ELR (cell line): ENCODE measurements around the gene GNMT.

ENCODE experiments used
- DNase-seq: peaks from one replicate; pipeline ENCODE4 v3.0.0-alpha.2; 2015; ENCODE audit warnings: low read depth

The GNMT gene

DNA sequence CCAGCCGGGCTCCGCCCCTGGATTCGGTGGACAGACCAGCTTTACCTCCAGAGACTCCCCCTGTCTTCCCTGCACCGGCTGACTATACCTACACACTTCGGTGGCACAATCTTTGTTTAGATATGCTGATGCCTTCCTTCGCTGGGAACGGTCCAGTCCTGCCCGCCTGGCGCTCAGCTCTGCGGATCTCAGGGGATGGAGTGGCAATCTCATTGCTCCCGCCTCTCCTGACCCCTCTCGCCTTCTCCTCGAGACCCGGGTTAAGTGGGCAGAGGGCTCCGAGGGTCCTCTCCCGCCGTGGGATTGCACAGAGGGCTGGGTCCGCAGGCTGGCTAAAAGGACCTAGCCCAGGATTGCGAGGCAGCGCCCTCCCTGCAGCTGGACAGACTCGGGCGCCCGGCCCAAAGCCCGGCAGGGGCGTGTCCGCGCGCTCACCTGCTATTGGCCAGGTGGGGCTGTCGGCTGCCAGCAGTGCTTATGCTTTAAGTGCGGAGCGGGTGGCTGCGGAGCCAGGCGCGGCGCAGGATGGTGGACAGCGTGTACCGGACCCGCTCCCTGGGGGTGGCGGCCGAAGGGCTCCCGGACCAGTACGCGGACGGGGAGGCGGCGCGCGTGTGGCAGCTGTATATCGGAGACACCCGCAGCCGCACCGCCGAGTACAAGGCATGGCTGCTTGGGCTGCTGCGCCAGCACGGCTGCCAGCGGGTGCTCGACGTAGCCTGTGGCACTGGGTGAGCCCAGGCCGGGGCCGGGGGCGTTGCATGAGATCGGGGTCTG, at the start of gene GNMT:
TSS of gene GNMT (plus strand) at position 512 of the 777 bp plus-strand sequence. CDS start at position 526, 14 bp downstream.
- peak; percentile 35 for DNase-seq

DNA sequence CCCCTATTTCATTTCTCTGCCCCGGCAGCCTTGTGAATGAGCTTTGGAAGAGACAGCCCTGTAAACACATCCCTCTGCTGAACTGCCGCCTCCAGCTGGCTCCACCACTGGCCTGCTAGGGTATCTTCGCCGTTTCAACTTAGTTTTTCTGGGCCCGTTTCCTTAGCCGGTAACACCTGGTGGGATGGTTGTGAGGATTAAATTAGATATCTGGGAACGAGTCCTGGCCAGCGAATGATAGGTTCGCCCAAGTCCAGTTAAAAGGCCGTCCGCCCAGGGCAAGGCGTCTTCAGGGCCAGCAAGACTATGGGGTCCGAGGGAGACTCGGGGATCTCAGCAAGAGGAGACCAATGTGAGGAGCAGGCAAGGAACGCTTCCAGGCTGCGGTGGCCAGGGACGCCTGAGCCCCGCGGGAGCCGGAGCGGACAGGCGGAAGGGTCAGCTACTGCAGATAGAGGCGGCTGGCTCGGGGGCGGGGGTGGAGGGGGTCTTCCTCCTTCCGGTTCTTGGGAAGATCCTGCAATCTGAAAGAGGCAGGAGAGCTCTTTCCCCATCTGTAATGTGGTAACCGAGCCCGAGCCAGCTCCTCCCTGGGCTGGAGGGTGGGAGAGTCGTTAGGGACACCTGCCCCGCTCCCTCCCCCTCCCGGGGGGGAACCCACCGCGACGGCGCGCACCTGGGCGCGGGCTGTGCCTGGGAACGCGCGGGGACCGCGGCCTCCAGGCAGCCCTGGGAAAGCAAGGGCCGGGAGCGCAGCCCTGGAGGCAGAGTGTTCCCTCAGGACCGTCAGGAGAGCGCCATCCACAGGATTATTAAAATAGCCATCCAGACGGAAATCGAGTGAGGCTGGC, 49.2 kb upstream of the GNMT start:
- DNase-seq: no peak

DNA sequence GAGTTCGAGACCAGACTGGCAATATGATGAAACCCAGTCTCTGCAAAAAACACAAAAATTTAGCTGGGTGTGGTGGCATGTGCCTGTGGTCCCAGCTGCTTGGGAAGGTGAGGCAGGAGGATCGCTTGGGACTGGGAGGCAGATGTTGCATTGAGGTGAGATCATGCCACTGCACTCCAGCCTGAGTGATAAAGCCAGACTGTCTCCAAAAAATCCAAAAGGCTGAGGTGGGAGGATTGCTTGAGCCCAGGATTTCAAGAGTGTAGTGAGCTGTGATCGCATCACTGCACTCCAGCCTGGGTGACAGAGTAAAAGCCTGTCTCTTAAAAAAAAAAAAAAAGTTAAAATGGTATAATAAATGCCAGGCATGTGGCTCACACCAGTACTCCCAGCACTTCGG, 46.0 kb upstream of the GNMT start:
- peak; percentile 16 for DNase-seq

DNA sequence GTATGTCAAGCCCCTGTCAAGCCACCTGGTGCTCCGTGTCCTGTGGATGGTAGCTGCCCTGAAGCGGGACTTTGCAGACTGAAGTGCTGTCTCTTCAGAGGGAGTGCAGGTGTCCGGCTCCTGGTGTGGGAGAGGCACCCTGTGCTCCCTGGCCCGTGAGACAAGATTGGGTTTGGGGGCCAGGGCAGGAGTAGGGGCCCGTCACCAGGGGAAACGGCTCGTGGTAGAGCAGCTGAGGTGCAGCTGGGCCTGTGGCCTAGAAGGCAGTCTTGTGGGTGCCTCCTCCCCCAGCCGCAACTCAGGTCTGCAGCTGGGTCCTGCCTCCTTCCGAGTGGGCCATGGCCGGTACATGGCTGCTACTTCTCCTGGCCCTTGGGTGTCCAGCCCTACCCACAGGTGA, 44.8 kb upstream of the GNMT start, which contains the start of gene PTCRA:
TSS of gene PTCRA (plus strand) at position 322 of the 400 bp plus-strand sequence. CDS start at position 339, 17 bp downstream.
- no peak for DNase-seq

DNA sequence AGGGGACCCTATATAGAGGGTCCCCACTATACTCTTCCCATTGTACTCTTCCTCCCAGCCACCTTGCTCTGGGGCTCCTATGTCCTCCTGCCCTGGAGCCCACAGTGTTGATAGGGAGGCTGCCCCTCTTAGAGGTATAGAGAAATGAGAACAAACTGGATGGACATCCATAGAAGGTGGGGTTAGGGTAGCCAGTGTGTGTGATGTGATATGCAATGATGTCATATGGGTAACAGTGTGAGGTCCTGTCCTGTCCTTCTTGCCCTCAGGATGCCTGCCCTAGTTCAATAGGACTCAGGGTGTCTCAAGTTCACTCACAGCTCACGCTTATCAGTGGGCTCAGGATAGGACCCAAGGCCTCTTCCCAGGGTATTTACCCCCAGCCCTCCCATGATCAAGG, 44.3 kb upstream of the GNMT start:
- DNase-seq: no peak

DNA sequence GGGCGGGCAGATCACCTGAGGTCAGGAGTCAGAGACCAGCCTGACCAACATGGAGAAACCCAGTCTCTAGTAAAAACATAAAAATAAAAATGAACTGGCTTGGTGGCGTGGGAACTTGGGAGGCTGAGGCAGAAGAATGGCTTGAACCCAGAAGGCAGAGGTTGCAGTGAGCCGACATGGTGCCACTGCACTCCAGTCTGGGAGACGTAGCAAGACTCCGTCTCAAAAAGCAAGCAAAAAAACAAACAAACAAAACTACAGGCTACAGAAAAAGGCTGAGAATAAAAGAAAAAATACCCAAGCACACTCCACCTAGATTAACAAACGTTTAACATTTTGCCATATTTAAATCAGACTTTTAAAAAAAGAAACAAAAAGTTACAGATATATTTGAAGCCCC, 38.8 kb upstream of the GNMT start:
- no peak for DNase-seq

DNA sequence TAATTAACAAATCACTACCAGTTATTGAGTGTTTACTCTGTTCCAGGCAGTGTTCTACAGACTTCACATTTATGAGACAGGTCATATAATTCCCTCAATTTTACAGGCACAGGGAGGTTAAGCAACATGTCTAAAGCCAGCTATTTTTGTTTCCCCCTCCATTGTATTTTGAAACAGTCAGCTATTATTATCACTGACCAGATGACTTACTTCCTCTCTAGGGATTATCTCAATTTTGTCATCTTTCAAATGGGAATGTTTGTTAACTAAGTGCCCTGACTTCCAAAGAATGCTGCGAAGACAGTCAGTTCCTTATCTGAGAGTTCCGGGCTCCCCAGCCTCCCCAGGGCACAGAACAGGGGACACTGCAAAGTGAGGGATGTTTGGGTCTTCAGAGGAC, 36.9 kb upstream of the GNMT start:
- no peak for DNase-seq

DNA sequence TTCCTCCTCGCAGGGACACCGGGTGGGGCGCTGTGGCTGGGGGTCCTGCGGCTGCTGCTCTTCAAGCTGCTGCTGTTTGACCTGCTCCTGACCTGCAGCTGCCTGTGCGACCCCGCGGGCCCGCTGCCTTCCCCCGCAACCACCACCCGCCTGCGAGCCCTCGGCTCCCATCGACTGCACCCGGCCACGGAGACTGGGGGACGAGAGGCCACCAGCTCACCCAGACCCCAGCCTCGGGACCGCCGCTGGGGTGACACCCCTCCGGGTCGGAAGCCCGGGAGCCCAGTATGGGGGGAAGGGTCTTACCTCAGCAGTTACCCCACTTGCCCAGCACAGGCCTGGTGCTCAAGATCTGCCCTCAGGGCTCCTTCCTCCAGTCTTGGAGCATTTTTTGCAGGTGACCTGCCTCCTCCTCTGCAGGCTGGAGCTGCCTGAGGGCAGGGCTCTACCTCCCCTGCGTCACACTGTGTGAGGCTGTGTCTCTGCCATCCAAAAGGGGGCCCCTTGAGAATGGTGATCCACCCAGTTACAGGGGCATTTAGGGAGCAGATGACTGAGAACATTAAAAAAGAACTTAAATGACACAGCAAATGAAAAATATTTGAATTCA, 35.2 kb upstream of the GNMT start:
- peak; percentile 19 for DNase-seq

DNA sequence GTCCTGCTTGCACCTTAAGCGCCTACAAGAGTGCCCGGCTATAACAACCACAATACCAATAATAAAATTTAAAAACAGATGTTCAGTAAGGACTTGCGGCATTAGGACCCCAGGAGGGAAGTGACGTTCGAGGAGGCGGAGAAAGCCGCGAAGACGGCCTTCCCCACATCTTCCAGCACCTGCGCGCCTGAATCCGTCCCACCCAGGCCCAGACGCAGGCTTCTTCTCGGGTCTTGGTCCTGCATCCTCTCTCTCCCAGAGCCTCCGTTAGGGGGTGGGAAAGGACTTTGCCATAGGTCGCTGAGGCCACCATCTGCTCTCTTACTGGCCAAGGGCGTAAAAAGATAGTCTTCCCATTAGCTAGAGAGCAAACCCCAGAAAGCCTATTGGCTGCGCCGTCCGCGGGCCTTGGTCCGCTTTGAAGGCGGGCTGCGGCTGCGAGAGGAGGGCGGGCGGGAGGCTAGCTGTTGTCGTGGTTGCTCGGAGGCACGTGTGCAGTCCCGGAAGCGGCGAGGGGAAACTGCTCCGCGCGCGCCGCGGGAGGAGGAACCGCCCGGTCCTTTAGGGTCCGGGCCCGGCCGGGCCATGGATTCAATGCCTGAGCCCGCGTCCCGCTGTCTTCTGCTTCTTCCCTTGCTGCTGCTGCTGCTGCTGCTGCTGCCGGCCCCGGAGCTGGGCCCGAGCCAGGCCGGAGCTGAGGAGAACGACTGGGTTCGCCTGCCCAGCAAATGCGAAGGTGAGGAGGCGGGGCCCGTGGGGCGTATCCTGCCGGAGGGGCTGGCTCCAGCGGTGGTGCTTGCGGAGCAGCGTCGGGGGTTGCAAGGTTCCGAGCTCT, 31.4 kb upstream of the GNMT start, which contains the start of gene CNPY3:
TSS of gene CNPY3 (plus strand) at position 495 of the 835 bp plus-strand sequence. CDS start at position 586, 91 bp downstream.
- DNase-seq: peak; percentile 99

DNA sequence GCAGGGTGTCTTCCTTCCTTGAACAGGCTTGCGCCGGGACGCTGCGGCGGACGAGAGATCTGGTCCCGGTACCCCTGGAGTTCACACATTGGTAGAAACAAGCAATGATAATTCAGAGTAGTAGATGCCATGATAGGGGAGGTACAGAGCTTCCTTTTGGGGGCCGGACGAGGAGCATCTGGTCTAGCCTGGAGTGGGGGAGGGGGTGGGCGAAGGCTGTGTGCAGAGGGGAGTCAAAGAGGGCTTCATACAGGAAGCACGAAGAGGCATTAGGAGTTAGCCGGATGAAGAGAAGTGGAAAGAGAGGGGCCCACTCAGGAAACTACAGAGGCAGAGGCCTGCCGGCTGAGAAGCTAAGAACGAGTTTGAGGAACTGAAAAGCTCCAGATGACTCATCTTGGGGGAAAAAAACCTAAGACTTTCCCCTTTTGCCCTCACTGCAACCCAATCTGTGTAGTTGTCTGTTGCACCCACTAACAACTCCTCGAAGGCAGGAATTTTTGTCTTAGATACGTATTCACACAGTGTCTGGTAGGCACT, 30.7 kb upstream of the GNMT start:
- peak; percentile 88 for DNase-seq

DNA sequence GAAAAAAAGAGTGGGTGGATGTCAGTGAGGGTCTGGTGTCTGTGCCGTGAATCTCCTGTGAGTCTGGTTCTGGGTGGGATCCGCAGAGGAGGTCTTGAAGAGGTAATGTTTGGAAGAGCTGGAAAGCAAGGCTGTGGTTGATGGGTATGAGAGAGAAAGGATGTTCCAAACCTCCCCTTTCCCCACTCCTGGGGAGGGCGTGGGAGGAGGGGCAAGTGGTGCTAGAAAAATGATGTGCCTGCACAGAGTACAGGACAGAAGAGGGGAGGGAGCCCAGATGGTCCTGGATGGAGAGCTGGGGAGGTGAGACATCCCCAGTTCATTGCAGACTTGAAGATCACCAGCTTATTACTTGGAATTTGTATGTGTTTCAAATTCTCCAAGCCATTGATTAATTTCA, 28.1 kb upstream of the GNMT start:
- no peak for DNase-seq

DNA sequence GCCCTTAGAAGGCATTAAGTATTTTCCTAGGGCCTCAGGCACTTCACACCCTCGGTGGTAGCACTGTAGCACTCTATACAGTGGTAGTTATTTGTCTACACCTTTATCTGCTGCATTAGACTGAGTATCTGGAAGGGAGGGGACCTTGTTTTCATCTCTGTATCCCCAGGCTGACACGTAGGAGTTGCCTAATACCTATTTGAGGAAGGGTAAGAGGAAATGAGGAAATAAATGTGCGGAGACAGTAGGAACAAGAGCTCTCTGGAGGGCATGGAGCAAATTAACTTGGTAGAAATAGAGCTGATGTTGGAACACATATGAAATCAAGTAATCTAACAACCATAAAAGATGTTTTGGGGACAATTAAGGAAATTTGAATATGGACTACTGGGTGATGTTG, 27.3 kb upstream of the GNMT start:
- no peak for DNase-seq

DNA sequence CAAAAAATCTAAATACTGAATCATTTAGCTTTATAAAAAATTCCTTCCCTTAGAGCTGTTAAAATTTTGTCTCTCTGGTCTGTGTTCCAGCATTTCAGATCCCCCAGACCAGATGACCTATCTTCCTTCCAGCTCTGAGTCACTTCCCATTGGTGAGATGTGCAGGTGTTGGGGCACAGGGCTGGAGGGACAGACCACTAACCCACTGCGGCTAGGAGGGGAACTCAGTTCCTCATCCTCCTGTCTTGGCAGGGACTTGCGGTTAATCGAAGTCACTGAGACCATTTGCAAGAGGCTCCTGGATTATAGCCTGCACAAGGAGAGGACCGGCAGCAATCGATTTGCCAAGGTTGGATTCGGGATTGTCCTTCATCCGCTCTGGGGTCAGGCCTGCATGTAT, 25.2 kb upstream of the GNMT start:
- DNase-seq: no peak

DNA sequence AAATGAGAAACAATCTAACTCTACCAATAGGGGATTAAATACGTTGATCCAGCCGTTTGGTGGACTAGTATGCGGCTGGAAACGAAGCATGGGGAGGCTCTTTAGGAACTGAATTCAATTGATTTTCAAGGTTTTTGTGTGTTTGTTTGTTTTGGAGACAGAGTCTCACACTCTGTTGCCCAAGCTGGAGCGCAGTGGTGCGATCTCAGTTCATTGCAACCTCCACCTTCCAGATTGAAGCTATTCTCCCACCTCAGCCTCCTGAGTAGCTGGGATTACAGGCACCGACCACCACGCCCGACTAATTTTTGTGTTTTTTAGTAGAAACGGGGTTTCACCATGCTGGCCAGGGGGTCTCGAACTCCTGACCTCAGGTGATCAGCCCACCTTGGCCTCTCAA, 24.2 kb upstream of the GNMT start:
- no peak for DNase-seq

DNA sequence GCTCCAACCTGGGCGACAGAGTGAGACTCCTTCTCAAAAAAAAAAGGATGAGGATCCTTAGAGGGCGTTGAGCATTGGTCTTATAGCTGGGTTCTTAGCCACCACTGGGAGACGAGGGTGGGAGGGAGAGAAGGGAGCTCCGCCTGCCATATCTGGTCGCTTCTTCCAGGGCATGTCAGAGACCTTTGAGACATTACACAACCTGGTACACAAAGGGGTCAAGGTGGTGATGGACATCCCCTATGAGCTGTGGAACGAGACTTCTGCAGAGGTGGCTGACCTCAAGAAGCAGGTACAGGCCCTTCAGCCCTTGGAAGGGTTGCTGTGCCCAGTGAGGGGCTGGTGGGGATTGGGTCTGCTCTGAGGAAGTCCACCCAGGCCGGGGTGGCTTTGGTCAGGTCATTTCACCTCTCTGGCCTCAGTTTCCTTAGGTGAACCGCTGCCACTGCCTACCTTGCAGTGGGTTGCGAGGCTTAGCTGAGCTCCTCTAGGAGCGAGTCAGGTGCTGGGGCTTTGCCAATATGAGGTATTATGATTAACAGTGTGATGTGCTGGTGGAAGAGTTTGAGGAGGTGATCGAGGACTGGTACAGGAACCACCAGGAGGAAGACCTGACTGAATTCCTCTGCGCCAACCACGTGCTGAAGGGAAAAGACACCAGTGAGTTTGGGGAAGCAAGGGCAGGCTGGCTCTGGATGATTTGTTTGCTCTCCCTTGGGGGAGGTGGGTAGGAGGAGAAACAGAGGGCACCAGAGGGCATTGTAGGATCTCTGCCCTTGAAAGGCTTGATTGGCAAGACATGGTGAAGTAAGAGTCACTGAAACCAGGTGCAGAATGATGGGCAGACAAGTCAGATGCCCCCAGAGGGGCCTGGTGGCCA, 22.8 kb upstream of the GNMT start:
- DNase-seq: peak; percentile 36

DNA sequence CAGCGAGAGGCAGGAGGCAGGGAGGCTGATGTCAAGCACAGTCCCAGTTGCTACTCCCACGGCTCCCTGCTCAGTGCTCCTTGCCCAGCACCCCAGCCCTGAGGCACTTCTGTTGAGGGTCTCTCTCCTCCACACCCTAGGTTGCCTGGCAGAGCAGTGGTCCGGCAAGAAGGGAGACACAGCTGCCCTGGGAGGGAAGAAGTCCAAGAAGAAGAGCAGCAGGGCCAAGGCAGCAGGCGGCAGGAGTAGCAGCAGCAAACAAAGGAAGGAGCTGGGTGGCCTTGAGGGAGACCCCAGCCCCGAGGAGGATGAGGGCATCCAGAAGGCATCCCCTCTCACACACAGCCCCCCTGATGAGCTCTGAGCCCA, 22.1 kb upstream of the GNMT start:
- no peak for DNase-seq

DNA sequence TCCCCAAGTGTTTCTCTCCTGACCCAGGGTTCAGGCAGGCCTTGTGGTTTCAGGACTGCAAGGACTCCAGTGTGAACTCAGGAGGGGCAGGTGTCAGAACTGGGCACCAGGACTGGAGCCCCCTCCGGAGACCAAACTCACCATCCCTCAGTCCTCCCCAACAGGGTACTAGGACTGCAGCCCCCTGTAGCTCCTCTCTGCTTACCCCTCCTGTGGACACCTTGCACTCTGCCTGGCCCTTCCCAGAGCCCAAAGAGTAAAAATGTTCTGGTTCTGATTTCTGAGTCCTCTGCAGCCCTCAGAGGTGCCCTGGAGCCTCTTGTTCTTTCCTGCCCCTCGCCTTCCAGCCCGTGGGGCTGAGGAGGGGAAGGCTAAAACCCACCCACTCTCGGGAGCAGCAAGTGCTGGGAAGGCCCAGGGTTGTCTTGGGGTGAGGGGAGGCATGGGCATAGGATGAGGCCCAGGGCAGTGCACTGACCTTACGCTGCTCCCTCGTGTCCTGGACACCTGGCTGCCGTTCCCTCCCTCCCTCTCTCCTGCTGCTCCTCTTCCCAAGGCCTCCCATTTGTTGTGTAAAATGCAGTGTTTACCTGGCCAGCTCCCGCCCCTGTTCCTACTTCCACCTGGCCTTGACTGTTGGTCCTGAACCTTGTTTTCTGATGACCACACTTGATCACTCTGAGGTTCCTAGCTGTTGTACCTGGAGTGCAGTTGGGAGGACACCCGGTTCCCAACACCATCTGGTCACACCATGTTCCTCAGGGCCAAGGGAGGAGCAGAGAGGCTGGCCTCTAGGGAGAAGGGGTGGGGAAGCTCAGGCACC, 21.4 kb upstream of the GNMT start:
- no peak for DNase-seq

DNA sequence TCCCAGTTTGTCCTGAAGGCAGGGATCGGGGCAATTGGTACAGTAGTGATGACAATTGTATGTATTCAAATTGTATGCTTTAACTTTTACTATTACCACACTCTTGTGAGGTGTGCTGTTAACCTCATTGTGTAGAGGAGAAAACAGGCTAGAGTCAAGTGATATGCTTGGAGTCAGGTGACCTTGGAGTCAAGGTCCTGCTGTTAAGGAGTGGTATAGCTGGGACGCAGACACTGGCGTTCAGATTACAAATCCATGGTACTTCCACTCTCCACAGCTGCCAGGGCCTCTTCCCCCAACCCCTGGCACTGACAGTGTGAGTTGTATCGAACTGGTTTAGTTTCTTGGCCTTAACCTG, 20.8 kb upstream of the GNMT start:
- no peak for DNase-seq

DNA sequence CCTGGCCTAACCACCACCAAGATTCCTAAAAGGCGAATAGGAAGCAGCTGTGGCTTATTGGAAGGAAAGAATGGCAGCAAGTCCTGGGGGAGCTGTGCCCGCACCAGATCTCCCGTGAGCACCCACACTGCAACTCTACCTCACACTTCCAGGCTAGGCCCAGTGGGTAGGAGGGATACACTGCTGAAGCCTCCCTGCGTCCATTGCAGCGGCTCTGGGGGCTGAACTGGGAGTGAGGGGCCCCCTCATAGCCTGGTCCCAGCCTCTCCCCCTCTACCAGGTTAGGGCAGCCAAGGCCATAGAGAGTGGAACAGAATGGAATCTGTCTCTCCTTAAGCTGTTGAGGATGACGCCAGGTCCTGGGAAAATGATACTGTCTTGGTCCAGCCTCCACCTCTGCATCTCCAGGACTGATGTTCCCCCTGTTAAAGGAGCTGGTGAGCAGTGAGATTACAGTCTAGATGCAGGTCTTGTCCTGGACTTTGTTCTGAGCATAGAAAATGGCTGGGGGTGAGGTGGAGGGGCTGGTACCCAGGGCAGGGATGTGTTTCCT, 20.0 kb upstream of the GNMT start:
- no peak for DNase-seq
